GM18858 (cell line): ENCODE data around the gene TRMT61A.
A peak's percentile ranks its signal among the peaks of the same experiment; 100 is the strongest.

ENCODE experiments used
- ATAC-seq: cut with Tn5 transposase; IDR thresholded peaks from one replicate; pipeline ENCODE4 v1.9.1; 2021; ENCODE audit not compliant: unreplicated experiment

TRMT61A gene

DNA sequence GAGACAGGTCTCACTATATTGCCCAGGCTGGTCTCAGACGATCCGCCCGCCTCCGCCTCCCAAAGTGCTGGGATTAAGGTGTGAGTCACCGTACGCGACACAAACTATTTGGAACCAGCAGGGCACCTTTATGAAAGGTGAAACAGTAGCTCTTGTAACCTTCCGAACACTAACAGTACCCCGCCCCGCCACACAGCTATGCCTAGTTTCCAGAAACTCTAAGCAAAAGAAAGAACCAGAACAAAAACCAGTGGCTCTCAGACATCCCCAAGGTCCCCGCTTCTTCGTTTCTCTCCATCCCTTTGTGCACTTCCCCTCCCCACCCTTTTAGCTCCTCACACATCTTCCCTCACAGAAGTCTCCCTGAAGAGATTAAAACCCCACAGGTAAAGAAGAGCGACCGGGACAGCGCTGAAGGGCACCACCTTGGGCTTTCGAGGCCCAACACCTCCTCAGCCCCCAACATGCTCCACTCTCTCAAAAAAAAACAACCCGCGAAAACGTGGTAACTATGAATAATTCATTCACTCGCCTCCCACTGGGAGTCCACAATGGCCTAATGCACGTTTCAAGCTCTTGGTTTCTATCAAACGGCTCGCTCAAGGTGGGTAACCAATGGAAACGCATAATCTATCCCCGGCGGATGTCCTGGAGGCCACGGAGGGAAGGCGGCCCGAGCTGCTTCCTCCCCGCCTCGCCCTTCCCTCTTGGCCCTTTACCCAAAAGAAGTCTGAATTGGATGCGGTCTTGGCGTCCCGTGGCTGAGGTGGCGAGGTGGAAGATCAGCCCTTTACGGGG is 32.6 kb downstream of the TRMT61A start:
- no peak for ATAC-seq

DNA sequence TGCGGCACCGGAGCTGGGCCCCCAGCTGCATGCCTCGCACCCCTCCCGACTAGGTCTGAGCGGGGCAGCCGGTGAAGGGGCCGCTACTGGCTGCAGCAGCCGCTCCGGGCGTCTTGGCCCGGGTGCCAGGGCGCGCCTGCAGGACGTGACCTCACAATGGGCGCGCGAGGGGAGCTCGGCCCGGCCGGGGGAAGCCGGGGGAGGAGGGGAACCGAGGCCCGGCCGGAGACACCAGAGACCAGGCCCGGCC is 33.1 kb downstream of the TRMT61A start:
- no peak for ATAC-seq

DNA sequence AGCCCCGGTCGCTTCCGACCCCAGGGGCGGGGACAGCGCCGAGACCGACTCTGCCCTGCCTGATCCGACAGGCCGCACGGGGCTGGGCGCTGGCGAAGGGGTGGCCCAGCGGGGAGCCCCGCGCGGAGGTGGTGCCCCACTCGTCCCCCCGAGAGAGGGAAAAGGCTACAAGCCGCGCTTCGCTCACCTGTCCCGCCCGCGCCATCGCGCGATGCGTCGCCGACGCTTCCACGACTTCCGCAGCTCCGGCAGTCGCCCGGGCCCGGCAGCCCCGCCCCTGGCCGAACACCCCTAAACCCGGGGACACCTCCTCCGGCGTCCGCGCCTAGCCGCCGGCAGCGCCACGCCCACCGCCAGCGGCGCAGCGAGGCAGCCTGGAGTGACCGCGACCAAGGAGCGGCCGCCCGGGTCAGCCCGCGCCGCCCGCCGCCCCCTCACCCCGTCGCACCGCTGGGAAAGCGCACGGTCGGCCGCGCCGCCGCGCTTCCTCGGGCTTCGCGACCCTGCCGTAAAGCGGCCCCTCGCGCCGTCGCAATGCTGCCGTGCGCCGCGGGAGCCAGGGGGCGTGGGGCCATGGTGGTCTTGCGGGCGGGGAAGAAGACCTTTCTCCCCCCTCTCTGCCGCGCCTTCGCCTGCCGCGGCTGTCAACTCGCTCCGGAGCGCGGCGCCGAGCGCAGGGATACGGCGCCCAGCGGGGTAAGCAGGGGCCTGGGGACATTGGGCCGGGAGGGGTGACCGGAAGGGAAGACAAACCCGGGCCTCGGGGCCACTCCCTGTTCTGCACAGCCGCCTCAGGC is 33.6 kb downstream of the TRMT61A start, which contains the start of the genes BAG5 and COA8:
BAG5 (minus strand) TSS at position 229 of the 797 bp plus-strand sequence. CDS start 1,493 bp downstream, outside the sequence.
COA8 (plus strand) TSS at position 532 of the 797 bp plus-strand sequence; CDS start at position 574, 42 bp downstream.
- peak; percentile 46 for ATAC-seq

GRCh38 chr14:103563226-103563620 is 34.2 kb downstream of the TRMT61A start:
- ATAC-seq = no peak

DNA sequence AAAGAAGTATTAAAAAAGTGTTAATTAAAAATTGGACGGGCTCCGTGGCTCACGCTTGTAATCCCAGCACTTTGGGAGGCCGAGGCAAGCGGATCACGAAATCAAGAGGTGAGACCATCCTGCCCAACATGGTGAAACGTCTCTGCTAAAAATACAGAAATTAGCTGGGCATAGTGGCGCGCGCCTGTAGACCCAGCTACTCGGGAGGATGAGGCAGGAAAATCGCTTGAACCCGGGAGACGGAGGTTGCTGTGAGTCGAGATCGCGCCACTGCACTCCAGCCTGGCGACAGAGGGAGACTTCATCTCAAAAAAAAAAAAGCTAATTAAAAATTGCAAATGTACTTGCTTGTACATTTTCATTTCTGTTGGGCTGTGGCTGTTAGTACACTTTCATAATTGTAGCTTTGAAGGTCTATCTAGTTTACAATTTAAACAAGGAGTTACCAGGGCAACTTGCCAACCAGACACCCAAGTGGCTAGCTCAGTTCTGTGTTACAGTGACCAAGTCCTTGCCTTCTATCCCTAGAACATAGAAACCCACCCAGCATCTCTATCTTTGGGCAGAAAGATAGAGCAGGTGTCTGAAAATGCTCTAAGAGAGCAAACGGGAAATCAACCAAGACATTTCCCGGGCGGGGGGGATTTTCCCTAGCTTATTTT is 35.0 kb downstream of the TRMT61A start:
- ATAC-seq = no peak

GRCh38 chr14:103568952-103569351 is 40.0 kb downstream of the TRMT61A start:
- no peak for ATAC-seq

GRCh38 chr14:103569408-103569807 is 40.4 kb downstream of the TRMT61A start:
- ATAC-seq = no peak

DNA sequence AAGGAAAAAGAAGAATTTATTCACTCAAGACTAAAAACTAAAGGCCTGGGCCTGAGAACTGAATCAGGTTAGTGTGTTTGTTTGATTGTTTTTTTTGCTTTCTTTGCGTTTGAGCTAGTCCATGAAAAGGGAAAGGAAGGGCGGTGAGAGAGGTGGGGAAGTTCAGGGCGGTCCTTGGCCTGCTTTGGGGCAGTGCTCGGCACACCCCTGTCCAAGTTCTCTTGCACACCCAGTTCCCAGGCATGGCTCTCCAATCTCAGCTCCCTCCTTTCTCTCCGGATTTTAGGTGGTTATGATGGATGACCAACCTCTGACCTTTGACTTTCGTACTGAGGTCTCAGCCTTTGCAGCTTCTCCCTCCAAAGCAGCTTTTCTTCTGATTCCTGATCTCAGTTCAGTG is 45.1 kb downstream of the TRMT61A start:
- ATAC-seq = no peak

GRCh38 chr14:103574707-103575285 is 45.8 kb downstream of the TRMT61A start:
- no peak for ATAC-seq

GRCh38 chr14:103576371-103577024 is 47.5 kb downstream of the TRMT61A start:
- ATAC-seq = no peak

GRCh38 chr14:103578401-103579075 is 49.5 kb downstream of the TRMT61A start:
- no peak for ATAC-seq

- ATAC-seq = no peak
These were observed 52.2 kb downstream of the TRMT61A start for GRCh38 chr14:103581206-103581605.

DNA sequence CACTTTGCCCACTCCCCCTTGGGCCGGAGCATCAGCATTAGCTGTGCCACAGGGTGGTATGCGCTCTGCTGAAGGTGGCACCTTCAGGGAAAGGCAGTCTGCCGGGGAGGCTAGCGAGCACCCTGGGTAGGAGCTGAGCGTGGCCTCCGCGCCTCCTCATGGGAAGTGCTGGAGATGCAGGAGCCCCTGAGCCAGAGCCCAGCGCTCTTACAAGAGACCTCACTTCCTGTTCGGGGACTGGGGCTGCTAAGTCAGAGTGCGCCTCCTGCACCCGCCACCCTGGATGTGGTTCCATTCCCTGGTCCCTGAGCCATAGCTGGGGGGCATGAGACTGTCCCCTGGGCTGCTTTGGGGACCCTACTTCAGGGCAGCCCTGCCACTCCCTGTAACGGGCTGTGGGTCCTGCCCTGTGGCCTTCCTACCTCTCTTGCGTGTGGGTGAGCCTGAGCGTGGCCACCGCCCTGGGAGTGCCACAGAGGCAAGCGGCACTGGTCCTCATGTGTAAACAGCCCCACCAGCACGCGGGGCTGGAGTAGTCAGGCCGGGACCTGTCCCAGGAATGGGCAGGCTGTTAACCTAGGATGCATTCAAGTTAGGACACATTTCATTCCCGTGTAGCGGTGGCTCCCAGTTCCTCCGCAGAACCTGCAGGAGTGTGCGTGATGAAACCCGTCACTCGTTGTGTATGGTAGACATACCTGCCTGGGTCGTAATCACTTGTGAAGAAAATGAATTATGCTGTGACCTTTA is 53.1 kb downstream of the TRMT61A start:
- no peak for ATAC-seq

DNA sequence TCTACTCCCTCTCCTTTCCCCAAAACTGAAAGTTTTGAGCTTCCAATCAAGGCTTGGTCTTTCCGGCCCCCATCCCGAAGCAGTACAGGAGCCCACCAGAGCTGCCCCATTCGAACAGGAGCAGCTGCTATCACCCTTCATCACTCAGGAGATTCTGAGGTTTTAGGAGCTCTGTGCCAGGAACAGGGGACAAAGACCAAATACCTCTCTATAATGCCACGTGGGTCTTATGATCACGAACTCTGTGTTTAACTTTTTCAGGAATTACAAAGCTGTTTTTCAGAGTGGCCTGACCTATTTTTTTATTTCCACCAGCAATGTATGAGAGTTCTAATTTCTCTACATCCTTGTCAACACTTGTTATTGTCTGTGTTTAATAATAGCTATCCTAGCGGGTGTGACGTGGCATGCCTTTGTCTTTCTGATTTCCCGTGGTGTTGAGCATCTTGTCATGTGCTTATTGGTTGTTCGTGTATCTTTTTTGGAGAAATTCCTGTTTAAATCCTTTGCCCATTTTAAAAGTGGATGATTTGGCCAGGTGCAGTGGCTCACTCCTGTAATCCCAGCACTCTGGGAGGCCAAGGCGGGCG is 55.4 kb downstream of the TRMT61A start:
- no peak for ATAC-seq
